ENCODE measurements around the gene TOR2A. TPM values are rescaled to one million over a fixed set of nuclear protein-coding genes. Genes with fewer than 3 reads are reported as not detected.

TOR2A gene
- total and polyA plus RNA-seq, 9 donors, result 2.8 to 12.6 (median 9.9) TPM

DNA sequence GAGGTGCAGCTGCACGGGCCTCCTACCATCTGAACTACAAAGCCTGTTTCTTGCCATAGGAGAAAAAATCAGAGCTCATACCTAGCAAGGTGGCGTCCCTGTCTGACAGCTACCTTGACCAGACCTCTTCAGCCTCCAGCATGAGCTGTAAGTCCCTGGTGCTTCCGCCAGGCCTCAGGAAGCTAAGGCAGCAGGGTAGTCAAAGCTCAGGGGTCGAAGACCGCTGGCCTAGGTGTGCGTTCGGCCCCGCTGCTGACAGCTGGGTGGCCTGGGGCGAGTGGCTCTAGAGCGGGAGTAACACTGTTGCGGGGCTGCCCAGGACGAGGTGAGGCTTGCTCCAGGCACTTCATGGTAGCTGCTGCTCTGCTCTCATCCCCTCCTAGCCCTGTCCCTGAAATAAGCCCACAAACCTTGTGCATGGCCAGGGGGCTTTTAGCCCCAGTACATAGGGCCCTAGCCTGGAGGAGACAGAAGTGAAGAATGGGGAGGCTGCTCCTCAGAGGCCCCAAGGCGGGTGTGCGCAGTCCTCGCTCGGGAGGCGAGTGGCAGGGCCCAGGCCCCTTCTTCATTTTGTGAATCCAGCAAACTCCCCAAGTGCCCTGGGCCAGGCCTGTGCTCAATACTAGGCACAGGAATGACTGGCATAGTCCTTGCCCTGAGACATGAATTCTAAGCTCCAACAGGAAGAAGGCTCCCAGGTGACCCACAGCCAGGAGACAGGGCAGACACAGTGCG, 5.4 kb downstream of the TOR2A start:
- Histone ChIP-seq H3K4me1 (ENCODE audit: insufficient read depth) (peaks cover 6% of the 10 kb centered on the region), H3K36me3 (no peaks in the 10 kb centered on the region), H3K27ac (no peak overlapping the region), H3K4me3 (no peak overlapping the region), H3K27me3 (no peaks in the 10 kb centered on the region), H3K9me3 (no peaks in the 10 kb centered on the region)
- TF ChIP-seq EP300 (IDR thresholded peaks at IDR 0.05) (no peak), POLR2A (IDR thresholded peaks at IDR 0.05) (no peak)
- TF ChIP-seq, protein P1, sequence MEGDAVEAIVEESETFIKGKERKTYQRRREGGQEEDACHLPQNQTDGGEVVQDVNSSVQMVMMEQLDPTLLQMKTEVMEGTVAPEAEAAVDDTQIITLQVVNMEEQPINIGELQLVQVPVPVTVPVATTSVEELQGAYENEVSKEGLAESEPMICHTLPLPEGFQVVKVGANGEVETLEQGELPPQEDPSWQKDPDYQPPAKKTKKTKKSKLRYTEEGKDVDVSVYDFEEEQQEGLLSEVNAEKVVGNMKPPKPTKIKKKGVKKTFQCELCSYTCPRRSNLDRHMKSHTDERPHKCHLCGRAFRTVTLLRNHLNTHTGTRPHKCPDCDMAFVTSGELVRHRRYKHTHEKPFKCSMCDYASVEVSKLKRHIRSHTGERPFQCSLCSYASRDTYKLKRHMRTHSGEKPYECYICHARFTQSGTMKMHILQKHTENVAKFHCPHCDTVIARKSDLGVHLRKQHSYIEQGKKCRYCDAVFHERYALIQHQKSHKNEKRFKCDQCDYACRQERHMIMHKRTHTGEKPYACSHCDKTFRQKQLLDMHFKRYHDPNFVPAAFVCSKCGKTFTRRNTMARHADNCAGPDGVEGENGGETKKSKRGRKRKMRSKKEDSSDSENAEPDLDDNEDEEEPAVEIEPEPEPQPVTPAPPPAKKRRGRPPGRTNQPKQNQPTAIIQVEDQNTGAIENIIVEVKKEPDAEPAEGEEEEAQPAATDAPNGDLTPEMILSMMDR (IDR thresholded peaks at IDR 0.05), result no peak
- DNase-seq, result no peak
- intact Hi-C loops (cut with DNase I), result loop anchor here (5.0 to 10.0 kb wide), 4 partner anchors 137 to 225 kb away; no protein-coding TSS in a partner anchor
- 88 to 92% (median 90%) methylated on average over 16 to 18 of the region's 18 CpGs for WGBS, 3 donors

DNA sequence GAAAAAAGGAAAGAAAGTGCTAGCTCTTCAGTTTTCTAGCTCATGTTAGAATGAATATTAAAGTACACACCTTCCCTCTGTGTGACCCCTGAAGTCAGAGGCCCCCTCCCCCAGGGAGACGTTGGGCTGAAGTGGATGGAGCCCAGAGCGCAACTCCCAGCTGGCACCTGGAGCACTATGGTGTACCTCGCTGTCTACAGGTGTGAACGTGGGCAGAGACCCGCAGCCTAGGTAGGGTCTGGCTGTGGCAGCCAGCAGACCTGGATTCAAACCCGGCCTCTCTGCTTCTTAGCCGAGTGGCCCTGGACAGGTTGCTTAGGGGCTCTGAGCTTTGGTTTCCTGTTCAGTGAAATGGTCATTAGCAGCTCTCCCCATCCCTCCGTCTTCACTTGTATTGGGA, 6.3 kb downstream of the TOR2A start:
- 80 to 86% (median 84%) methylated on average over 8 of the region's 8 CpGs for WGBS, 3 donors
- Histone ChIP-seq H3K27ac (no peak overlapping the region), H3K36me3 (no peaks in the 10 kb centered on the region), H3K4me3 (no peak overlapping the region), H3K9me3 (no peaks in the 10 kb centered on the region), H3K27me3 (no peaks in the 10 kb centered on the region), H3K4me1 (ENCODE audit: insufficient read depth) (peaks cover 5% of the 10 kb centered on the region)
- DNase-seq, result no peak
- TF ChIP-seq, protein P1 (IDR thresholded peaks at IDR 0.05), result no peak
- TF ChIP-seq EP300 (IDR thresholded peaks at IDR 0.05) (no peak), POLR2A (IDR thresholded peaks at IDR 0.05) (no peak)
- intact Hi-C loops (cut with DNase I), result loop anchor here in 2 of 4 donors (5.0 to 10.0 kb wide), 2 partner anchors 222 to 224 kb away; no protein-coding TSS in a partner anchor

GRCh38 chr9:127726871-127727270, 8.2 kb downstream of the TOR2A start:
- DNase-seq, result no peak
- H3K36me3 ChIP-seq, result no peaks in the 10 kb centered on the region
- 68 to 71% (median 71%) methylated on average over 8 of the region's 8 CpGs for WGBS, 3 donors
- TF ChIP-seq POLR2A (IDR thresholded peaks at IDR 0.05) (no peak), EP300 (IDR thresholded peaks at IDR 0.05) (no peak)
- TF ChIP-seq, protein P1 (IDR thresholded peaks at IDR 0.05), result no peak
- H3K27me3 ChIP-seq, result no peaks in the 10 kb centered on the region
- no peak overlapping the region for H3K27ac ChIP-seq
- no peak overlapping the region for H3K4me3 ChIP-seq
- peaks cover 5% of the 10 kb centered on the region for H3K4me1 ChIP-seq (ENCODE audit: insufficient read depth)
- intact Hi-C loops (cut with DNase I), result loop anchor here in 2 of 4 donors (5.0 to 10.0 kb wide), 2 partner anchors 220 to 222 kb away; no protein-coding TSS in a partner anchor
- H3K9me3 ChIP-seq, result no peaks in the 10 kb centered on the region

GRCh38 chr9:127724012-127724411, 11.1 kb downstream of the TOR2A start:
- Histone ChIP-seq H3K36me3 (no peaks in the 10 kb centered on the region), H3K27me3 (no peaks in the 10 kb centered on the region), H3K9me3 (no peaks in the 10 kb centered on the region), H3K4me3 (no peak overlapping the region), H3K27ac (no peak overlapping the region), H3K4me1 (ENCODE audit: insufficient read depth) (peaks cover 3% of the 10 kb centered on the region)
- 51 to 59% (median 53%) methylated on average over 23 of the region's 23 CpGs for WGBS, 3 donors
- peak in 1 of 5 donors; percentile 38 for DNase-seq
- intact Hi-C loops (cut with DNase I), result loop anchor here in 1 of 4 donors (10.0 kb wide), 1 partner anchor 219 kb away; no protein-coding TSS in a partner anchor
- TF ChIP-seq, protein P1 (IDR thresholded peaks at IDR 0.05), result no peak
- TF ChIP-seq POLR2A (IDR thresholded peaks at IDR 0.05) (no peak), EP300 (IDR thresholded peaks at IDR 0.05) (no peak)

All from ovary (tissue), 9 donors.